Keratinocyte (primary cell): ENCODE data around the gene G3BP2. TPM values are rescaled to one million over a fixed set of nuclear protein-coding genes. Genes with fewer than 3 reads are reported as not detected.
A peak's percentile ranks its signal among the peaks of the same experiment; 100 is the strongest.
"Not testable (repeated sequence)": the region's sequence is repeated elsewhere in the genome, so short reads cannot be mapped to it uniquely, and the experiment has no call there.

Source experiments
- DNase-seq: peaks from one replicate; pipeline ENCODE4 v3.0.0-alpha.2; 2011; ENCODE audit warnings: low read depth, missing footprints, low spot score
- FAIRE-seq: peaks from 2 replicates; lab custom pipeline; 2011; peaks lifted over from hg19 to GRCh38; lab: Jason Lieb, UNC
- H2AFZ ChIP-seq: 2 replicates; pipeline ENCODE4 v1.6.0; 2012; ENCODE audit warnings: low read length, control low read depth, inconsistent platforms; ENCODE audit not compliant: control insufficient read depth
- H3K27ac ChIP-seq: 2 replicates; pipeline ENCODE4 v1.5.1; 2011; ENCODE audit warnings: low read length; ENCODE audit not compliant: control insufficient read depth, insufficient read depth
- H3K27me3 ChIP-seq: 3 replicates; pipeline ENCODE4 v1.6.0; 2011; ENCODE audit warnings: low read length; ENCODE audit not compliant: control insufficient read depth, insufficient read depth; ENCODE audit errors: extremely low read depth
- H3K36me3 ChIP-seq, 2 experiments: 2 replicates in 1 of 2; 3 replicates in 1 of 2; pipeline ENCODE4 v1.5.1; 2011; ENCODE audit warnings: low read length in 2 of 2, mild to moderate bottlenecking in 1 of 2; ENCODE audit not compliant: control insufficient read depth in 2 of 2, insufficient read depth in 2 of 2; ENCODE audit errors: extremely low read depth in 1 of 2
- H3K4me1 ChIP-seq: 3 replicates; pipeline ENCODE4 v1.5.1; 2011; ENCODE audit warnings: low read length; ENCODE audit not compliant: control insufficient read depth, insufficient read depth; ENCODE audit errors: extremely low read depth
- H3K4me2 ChIP-seq: 3 replicates; pipeline ENCODE4 v1.6.0; 2011; ENCODE audit warnings: low read depth, low read length; ENCODE audit not compliant: control insufficient read depth, insufficient read depth; ENCODE audit errors: extremely low read depth
- H3K4me3 ChIP-seq, 3 experiments: fragments of 200-600 bp in 1 of 3; sonication (generic) in 1 of 3; 2 replicates in 2 of 3; 3 replicates in 1 of 3; pipeline ENCODE4 v1.5.1; 2011 to 2016; ENCODE audit warnings: low read length in 3 of 3, mild to moderate bottlenecking in 3 of 3, control low read depth in 2 of 3, inconsistent platforms in 1 of 3, low read depth in 1 of 3, mixed read lengths in 1 of 3, mixed run types in 1 of 3, moderate library complexity in 1 of 3; ENCODE audit not compliant: control insufficient read depth in 2 of 3, insufficient read depth in 2 of 3; ENCODE audit errors: extremely low read depth in 1 of 3
- H3K79me2 ChIP-seq: 2 replicates; pipeline ENCODE4 v1.6.0; 2012; ENCODE audit warnings: low read length; ENCODE audit not compliant: control insufficient read depth, insufficient read depth
- H3K9ac ChIP-seq: 3 replicates; pipeline ENCODE4 v1.6.0; 2011; ENCODE audit warnings: low read length; ENCODE audit not compliant: control insufficient read depth, insufficient read depth; ENCODE audit errors: extremely low read depth
- H3K9me1 ChIP-seq: 3 replicates; pipeline ENCODE4 v1.6.0; 2011; ENCODE audit warnings: low read length; ENCODE audit not compliant: control insufficient read depth, insufficient read depth; ENCODE audit errors: extremely low read depth
- H3K9me3 ChIP-seq: 2 replicates; pipeline ENCODE4 v1.5.1; 2012; ENCODE audit warnings: low read depth, low read length; ENCODE audit not compliant: control insufficient read depth
- H4K20me1 ChIP-seq: 3 replicates; pipeline ENCODE4 v1.6.0; 2011; ENCODE audit warnings: low read length; ENCODE audit not compliant: control insufficient read depth, insufficient read depth; ENCODE audit errors: extremely low read depth
- CTCF ChIP-seq, 3 experiments: IDR thresholded peaks in 1 of 3; conservative IDR thresholded peaks in 1 of 3; optimal IDR thresholded peaks in 1 of 3; 2 replicates in 2 of 3; 3 replicates in 1 of 3; pipeline versions ENCODE3 to v1.5.1; 2011; ENCODE audit warnings: low read length in 3 of 3, mild to moderate bottlenecking in 3 of 3, moderate library complexity in 2 of 3, control low read depth in 1 of 3, inconsistent platforms in 1 of 3; ENCODE audit not compliant: insufficient read depth in 2 of 3; ENCODE audit errors: extremely low read depth in 1 of 3
- EZH2 ChIP-seq: IDR thresholded peaks from one replicate; pipeline ENCODE4 v1.6.1; 2012; ENCODE audit warnings: inconsistent platforms, mild to moderate bottlenecking, low read length, moderate library complexity
- dilution Hi-C: fragments of 300-500 bp; cut with MboI; formaldehyde crosslinking; loops from one replicate; pipeline ENCODE4 v1.7.0; 2020; ENCODE audit warnings: low sequenced_read_pairs; ENCODE audit not compliant: extremely low pct_ligation_motif_present
- polyA plus RNA-seq, 5 experiments: library from polyadenylated mRNA; depleted of rRNA in 3 of 5; stranded (reverse) in 3 of 5; stranded (forward) in 1 of 5; unstranded in 1 of 5; fragments of >200 nt; gene quantifications; 1 replicate in 1 of 5; 2 replicates in 3 of 5; 3 replicates in 1 of 5; pipeline versions ENCODE4 v1.2.1 to v1.2.3, GENCODE V29; 2011 to 2012; ENCODE audit warnings: missing spikeins in 2 of 5, low read depth in 1 of 5, low replicate concordance in 1 of 5

Gene G3BP2
- polyA plus RNA-seq, 1 donor (not counting 4 experiments of a cell fraction or from before 2014, with no cell fraction given): 137 TPM

GRCh38 chr4:75668596-75668995, 4.6 kb downstream of the G3BP2 start:
- Histone ChIP-seq H4K20me1 (no peaks in the 10 kb centered on the region), H3K4me1 (peaks cover 20% of the 10 kb centered on the region), H3K79me2 (peaks cover 94% of the 10 kb centered on the region), H3K27me3 (no peaks in the 10 kb centered on the region), H3K36me3 (no peaks in the 10 kb centered on the region), H2AFZ (no peak overlapping the region), H3K9me1 (no peaks in the 10 kb centered on the region), H3K27ac (no peak overlapping the region), H3K9me3 (no peaks in the 10 kb centered on the region), H3K4me2 (peak overlapping the region; percentile 37), H3K9ac (no peak overlapping the region), H3K4me3 (no peak overlapping the region)
- no peak for DNase-seq
- dilution Hi-C loops: no loop called here
- TF ChIP-seq CTCF (optimal IDR thresholded peaks at IDR 0.05 in 1 of 3, IDR thresholded peaks at IDR 0.05 in 1 of 3, conservative IDR thresholded peaks at IDR 0.05 in 1 of 3; ENCODE audit: extremely low read depth in 1 of 3, insufficient read depth in 2 of 3, low read length in 3 of 3) (no peak), EZH2 (no peak)
- no peak for FAIRE-seq

GRCh38 chr4:75667636-75668035, 5.6 kb downstream of the G3BP2 start:
- H3K4me2 ChIP-seq, FAIRE-seq, H3K27me3 ChIP-seq, H3K36me3 ChIP-seq, dilution Hi-C loops, H3K27ac ChIP-seq, H3K4me3 ChIP-seq, H4K20me1 ChIP-seq, H2AFZ ChIP-seq, DNase-seq, H3K9me1 ChIP-seq, H3K9me3 ChIP-seq, H3K9ac ChIP-seq: not testable (repeated sequence)
- Histone ChIP-seq H3K79me2 (peaks cover 98% of the 10 kb centered on the region), H3K4me1 (peaks cover 20% of the 10 kb centered on the region)

GRCh38 chr4:75666299-75666698, 6.9 kb downstream of the G3BP2 start:
- FAIRE-seq: no peak
- dilution Hi-C loops: no loop called here
- Histone ChIP-seq H3K9ac (peak overlapping the region; percentile 19), H3K4me2 (peak overlapping the region; percentile 25), H3K4me3 (no peak overlapping the region), H3K27me3 (no peaks in the 10 kb centered on the region), H3K9me1 (no peaks in the 10 kb centered on the region), H3K4me1 (peaks cover 15% of the 10 kb centered on the region), H4K20me1 (no peaks in the 10 kb centered on the region), H3K36me3 (peaks cover 0 to 4% of the 10 kb centered on the region in 2 experiments), H3K9me3 (no peaks in the 10 kb centered on the region), H3K27ac (peak overlapping the region; percentile 75), H2AFZ (no peak overlapping the region), H3K79me2 (peaks cover 94% of the 10 kb centered on the region)
- no peak for DNase-seq
- TF ChIP-seq CTCF (optimal IDR thresholded peaks at IDR 0.05 in 1 of 3, IDR thresholded peaks at IDR 0.05 in 1 of 3, conservative IDR thresholded peaks at IDR 0.05 in 1 of 3; ENCODE audit: extremely low read depth in 1 of 3, insufficient read depth in 2 of 3, low read length in 3 of 3): no peak
- no peak for TF ChIP-seq EZH2

- H3K36me3 ChIP-seq, H3K4me3 ChIP-seq, H3K27me3 ChIP-seq, H3K27ac ChIP-seq, FAIRE-seq, H3K9me1 ChIP-seq, DNase-seq, H3K9me3 ChIP-seq, H4K20me1 ChIP-seq, H2AFZ ChIP-seq, H3K4me2 ChIP-seq, H3K9ac ChIP-seq, H3K4me1 ChIP-seq, dilution Hi-C loops: not testable (repeated sequence)
- peaks cover 87% of the 10 kb centered on the region for H3K79me2 ChIP-seq
Observed at GRCh38 chr4:75664604-75665003, 8.6 kb downstream of the G3BP2 start.
